ENCODE measurements around the gene YJU2.

GRCh38 chr19:4300589-4300988 is 53.7 kb downstream of the YJU2 start:
- TF ChIP-seq POLR2A (IDR thresholded peaks at IDR 0.05; ENCODE audit: control extremely low read depth in 1 of 2, low read depth in 2 of 2, low read length in 2 of 2) (no peak), NRF1 (IDR thresholded peaks at IDR 0.05; ENCODE audit: low read depth, low read length) (no peak), CTCF (IDR thresholded peaks at IDR 0.05; ENCODE audit: control extremely low read depth in 1 of 3, insufficient read depth in 1 of 3, low read depth in 1 of 3, low read length in 3 of 3) (no peak), JUN (IDR thresholded peaks at IDR 0.05; ENCODE audit: low read depth, low read length) (no peak), MAFK (IDR thresholded peaks at IDR 0.05; ENCODE audit: low read depth, low read length) (no peak), POLR2AphosphoS5 (IDR thresholded peaks at IDR 0.05; ENCODE audit: low read depth, low read length) (no peak), GABPA (IDR thresholded peaks at IDR 0.05; ENCODE audit: borderline replicate concordance, insufficient read depth, low read length) (no peak), EZH2 (IDR thresholded peaks at IDR 0.05; ENCODE audit: low read depth, low read length, severe bottlenecking) (no peak), ASH2L (IDR thresholded peaks at IDR 0.05; ENCODE audit: low read length) (no peak), USF2 (IDR thresholded peaks at IDR 0.05; ENCODE audit: low read length) (no peak), RFX5 (IDR thresholded peaks at IDR 0.05; ENCODE audit: borderline replicate concordance, low read depth, low read length) (no peak)
